NCI-H82 treated with DMSO at 0.1 percent for 48 hours (cell line): Measurements from ENCODE around the gene BEGAIN.
"Not testable (repeated sequence)": the region's sequence is repeated elsewhere in the genome, so short reads cannot be mapped to it uniquely, and the experiment has no call there.

ENCODE experiments used
- DNase-seq: peaks from one replicate; lab custom pipeline; 2025; ENCODE audit not compliant: unreplicated experiment; lab: John Stamatoyannopoulos, UW

Gene BEGAIN

DNA sequence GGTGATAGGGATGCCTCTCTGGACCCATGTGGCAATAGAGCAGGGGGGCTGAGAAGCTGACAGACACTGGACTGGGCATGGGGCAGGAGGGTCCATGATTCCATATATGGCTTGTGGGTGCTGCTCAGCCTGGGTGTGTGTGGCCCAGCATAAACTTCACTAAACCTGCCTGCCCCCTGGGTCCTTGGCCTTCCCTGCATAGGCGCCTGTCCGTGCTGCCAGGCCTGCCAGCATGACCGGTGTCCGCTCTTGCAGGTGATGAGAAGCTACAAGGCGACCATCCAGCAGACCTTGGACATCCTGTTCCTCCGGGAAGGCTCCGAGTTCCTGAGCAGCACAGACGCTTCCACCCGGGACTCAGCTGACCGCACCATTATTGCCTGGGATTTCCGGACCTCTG is 61.6 kb downstream of the BEGAIN start:
- no peak for DNase-seq

- DNase-seq, result no peak
These were observed 62.3 kb downstream of the BEGAIN start for GRCh38 chr14:100524933-100525243.

DNA sequence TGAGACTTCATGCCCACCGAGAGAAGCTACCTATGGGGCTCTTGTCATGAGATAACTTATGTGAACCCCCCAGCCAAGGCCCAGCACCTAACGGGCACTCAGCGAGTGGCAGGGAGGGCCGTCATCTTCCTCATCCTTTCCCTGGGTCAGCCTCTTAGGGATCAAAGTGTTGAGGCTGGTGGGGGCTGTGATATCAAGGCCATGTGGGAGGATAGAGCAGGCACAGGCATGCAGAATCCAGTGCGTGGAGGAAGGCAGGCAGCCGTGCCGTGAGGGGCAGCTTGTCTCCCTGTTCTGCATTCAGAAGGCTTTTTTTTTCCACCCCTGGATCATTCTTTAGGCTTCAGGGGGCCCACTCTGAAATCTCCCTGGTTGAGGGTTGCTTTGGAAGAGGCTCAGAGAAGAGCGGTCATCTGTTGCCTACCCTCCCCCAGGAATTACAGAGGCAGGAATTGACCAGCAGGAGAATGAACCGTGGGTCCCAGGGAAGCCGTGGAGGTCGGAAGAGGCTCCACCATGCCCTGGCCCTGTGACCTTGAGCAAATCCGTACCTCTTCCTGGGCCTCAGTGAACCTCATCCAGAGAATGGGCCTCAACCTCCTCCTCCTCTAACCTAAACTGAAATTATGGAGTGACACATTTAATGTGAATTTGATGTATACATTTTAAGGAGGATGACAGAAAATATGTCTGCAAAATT is 62.8 kb downstream of the BEGAIN start:
- no peak for DNase-seq

- DNase-seq, result no peak
These were observed 63.4 kb downstream of the BEGAIN start for GRCh38 chr14:100523843-100524169.

DNA sequence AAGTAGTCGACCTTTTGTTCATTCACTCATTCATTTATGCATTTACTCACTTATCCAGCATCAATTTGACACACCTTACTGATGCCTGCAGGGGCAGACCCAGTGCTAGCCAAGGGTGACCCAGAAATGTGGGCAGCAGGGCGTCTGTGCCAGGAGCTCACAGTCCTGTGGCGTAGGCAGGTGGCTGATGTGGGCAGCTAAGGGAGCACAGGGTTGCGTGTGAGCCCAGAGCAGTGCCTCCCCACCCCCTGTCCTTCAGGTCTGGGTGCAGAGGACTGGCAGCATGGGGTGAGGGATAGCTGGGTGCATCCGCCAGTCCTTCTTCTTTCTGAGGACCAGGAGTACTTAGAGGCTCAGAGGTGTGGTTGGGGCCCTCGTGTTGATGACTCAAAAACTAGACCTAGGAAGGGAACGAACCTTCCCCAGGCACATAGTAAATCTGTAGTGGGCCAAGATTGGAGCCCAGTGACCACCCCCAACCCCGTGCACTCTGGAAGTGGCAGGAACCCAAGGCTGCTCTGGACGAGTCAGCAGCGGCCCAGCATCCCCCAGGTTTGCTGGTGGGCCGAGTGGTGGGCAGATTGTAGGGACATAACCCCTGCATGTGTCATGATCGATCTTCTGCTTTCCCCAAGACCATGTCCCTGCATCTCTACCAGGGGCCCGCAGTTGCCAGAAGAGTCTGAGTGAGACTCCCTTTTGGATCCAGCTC is 63.9 kb downstream of the BEGAIN start:
- DNase-seq, result no peak

DNA sequence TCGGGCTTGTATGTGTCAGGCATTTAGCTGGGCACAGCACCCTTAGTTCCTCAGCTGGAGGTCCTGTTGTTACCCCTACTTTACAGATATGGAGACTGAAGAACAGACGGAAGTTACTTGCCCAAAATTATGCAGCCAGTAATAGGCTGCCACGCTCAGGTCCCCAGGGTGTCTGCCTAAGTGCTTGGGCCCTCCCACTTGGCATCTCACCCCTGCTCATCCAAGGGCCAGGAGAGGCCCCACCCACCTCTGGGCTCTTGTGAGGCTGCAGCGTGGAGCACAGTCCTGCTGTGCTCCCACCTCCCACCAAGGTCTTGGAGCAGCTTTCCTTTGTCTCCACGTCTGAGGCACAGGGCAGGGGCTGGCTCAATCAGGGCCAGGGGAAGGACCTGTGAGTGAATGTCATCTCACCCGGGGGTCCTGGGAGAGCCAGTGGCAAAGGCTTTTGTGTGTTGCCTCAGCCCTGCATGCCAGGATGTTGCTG is 64.6 kb downstream of the BEGAIN start:
- no peak for DNase-seq

- DNase-seq, result not testable (repeated sequence)
These were observed 81.2 kb downstream of the BEGAIN start for GRCh38 chr14:100506053-100506452.

DNA sequence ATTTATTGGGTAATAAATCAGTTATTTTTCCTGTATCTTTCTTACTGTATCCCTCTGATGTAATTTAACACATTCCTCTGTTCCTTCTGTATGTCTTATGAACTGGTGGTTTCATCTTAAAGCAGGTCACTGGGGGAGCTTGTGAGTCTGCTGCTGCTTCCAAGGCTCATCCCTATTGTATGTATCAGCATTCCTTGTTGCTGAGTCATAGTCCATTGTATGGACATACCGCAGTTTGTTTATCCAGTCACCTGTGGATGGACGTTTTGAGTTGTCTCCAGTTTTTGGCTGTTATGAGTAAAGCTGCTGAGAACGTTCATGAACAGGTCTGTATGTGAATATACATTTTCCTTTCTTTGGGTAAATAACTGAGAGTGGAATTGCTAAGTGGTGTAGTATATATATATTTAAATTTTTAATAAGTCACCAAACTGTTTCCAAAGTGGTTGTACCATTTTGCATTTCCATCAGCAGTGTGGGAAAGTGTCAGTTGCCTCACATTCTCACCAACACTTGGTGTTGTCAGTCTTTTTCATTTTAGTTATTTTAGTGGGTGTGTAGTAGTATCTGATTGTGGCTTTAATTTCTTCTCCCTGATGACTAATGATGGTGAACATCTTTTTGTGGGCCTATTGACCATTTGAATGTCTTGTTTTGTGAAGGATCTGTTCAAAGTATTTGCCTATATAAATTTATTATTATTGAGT is 82.7 kb downstream of the BEGAIN start:
- DNase-seq, result no peak

- DNase-seq, result no peak
These were observed 84.0 kb downstream of the BEGAIN start for GRCh38 chr14:100503251-100503650.

GRCh38 chr14:100502622-100503220 is 84.5 kb downstream of the BEGAIN start:
- DNase-seq, result no peak

DNA sequence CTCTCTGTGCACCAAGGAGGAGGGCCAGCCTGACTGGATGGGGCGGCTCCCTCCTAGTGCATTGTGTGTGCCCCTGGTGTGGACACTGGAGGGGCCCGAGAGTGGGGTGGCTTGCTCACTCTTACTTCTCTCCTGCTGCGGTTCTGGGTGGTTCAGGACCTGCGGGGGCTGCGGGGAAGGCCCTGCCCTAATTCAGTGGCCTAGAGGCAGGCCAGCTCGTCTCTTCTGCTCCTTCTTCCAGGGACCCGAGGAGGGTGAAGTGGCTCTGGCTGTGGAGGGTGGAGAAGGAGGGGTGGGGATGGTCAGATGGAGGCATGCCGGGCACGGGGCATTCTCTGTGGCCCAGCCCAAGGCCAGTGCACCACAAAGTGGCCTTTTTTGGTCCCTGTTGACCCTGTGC is 87.1 kb downstream of the BEGAIN start:
- no peak for DNase-seq

DNA sequence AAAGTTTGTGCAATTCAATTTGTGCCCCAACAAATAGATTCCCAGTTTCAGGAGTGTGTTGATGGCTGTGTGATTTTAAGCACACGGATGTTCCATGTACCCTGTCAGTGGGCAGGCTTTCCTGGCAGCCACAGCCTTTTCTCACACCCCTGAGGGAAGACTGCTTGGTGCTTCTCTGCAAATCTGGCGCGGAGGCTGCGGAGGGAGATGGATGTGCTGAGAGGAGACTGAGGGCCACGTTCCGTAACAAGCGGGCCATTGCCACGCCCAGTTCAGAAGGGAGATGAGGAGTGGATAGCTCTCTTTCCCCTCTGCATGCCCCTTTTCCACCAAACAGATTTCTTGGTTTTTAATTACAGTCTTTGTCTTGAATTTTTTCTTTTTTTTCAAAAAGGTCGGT is 89.1 kb downstream of the BEGAIN start:
- no peak for DNase-seq

- no peak for DNase-seq
These were observed 91.3 kb downstream of the BEGAIN start for GRCh38 chr14:100495917-100496316.

DNA sequence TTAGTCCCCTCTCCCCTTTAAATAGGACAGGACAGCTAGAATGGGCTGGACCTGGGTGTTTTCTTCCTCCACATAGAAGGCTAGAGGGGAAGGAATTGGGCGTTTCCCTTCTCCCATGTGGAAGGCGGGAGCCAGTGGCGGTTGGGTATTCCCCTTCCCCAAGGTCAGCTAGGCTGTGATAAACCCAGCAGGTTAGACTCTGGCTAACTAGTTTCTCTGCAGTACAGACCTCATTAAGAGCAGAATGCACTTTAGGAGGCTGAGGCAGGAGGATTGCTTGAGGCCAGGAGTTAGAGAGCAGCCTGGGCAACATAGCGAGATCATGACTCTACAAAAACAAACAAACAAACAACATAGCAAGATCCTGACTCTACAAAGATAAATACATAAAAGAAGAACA is 92.6 kb downstream of the BEGAIN start:
- DNase-seq, result no peak

DNA sequence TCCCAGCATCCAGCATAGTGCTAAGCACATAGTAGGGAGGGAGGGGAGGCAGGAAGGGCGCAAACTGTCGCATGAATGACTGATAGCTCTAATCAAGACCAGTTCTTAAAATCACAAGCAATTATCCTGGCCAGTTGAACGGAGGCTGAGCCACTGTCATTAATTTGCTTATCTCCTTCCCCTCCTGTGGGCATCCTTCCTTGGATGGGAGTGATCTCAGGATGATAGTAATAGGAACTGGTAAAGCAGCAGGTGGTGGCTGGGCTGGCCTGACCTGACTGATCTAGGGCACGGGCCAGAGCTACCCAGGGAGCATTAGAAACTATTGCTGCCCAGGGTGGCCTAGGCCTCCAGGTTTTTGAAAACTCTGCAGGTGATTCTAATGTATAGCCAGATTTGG is 97.0 kb downstream of the BEGAIN start:
- no peak for DNase-seq

DNA sequence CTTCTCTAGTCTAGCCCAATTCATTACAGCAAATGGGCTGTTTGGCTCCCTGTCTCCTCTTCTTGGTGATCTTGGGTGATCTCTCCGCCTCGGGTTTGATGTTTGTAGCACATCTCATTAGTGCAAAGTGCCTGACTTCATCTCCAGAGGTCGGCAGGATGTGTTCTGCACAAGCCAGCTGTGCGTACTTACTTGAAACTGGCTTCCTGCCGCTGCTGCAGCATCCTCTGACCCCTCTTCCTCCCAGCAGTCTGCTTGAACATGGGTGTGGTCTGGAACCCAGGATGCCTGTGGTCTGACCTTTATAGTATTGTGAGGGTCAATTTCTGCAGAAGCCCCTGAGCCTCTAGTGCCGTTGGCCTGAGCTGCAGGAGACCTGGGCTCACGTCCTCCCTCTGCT is 99.2 kb downstream of the BEGAIN start:
- no peak for DNase-seq

- no peak for DNase-seq
These were observed 99.9 kb downstream of the BEGAIN start for GRCh38 chr14:100487304-100487703.
